ENCODE data around the gene RASAL2.

RASAL2 gene

GRCh38 chr1:178470411-178470960, 376.6 kb downstream of the RASAL2 start:
- no peak for DNase-seq

- DNase-seq, result no peak
These were observed 378.6 kb downstream of the RASAL2 start for GRCh38 chr1:178472531-178472930.

GRCh38 chr1:178477373-178477772, 383.5 kb downstream of the RASAL2 start:
- no peak for DNase-seq

DNA sequence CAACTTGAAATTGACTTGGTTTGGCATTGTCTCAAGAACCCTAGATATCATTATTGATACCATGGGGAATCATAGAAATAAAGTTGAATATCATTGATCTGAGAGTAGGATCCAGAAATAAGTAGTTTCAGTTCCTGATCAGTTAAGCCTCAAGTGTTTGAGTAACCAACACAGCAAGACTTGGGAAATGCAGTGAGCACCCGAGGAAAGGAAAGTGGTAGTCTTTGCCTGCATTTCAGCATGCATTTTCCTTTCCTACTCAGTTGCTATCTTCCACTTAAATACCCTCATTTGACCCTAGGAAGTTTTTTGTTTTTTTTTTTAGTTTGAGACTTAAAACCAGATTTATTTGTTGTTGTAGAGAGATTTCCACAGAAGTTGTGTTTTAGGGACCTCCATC, 383.9 kb downstream of the RASAL2 start:
- no peak for DNase-seq

DNA sequence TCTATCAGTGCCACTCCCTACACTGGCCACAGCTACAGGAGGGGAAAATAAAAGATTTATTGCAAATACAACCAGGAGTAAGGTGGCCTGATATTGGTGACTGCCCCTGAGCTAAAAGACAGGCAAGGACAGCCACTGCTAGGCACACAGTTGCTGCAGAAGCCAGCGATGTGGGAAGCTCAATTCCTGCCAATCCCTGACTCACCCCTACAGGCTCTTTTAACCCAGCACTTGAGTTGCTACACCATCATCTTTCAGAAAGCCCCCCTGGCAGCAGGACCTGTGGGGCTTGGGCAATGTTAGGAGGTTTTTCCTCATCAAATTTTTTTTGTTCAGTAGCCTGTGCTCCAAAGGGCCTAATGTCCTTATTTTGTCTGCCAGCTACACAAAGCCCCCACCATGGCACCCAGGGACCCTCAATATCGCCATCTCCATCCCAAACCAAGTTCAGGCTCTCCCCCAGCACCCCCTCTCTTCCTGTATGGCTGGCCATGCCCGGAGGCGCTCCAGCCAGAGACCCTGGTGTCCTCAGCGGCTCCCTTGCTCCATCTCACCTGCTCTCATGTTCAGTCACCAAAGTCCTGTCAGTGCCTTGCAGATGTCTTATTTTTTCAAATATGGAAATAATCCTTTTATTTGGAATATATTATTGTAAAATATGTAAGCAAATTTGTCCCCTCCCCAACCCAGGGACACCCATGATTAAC, 389.5 kb downstream of the RASAL2 start:
- no peak for DNase-seq

DNA sequence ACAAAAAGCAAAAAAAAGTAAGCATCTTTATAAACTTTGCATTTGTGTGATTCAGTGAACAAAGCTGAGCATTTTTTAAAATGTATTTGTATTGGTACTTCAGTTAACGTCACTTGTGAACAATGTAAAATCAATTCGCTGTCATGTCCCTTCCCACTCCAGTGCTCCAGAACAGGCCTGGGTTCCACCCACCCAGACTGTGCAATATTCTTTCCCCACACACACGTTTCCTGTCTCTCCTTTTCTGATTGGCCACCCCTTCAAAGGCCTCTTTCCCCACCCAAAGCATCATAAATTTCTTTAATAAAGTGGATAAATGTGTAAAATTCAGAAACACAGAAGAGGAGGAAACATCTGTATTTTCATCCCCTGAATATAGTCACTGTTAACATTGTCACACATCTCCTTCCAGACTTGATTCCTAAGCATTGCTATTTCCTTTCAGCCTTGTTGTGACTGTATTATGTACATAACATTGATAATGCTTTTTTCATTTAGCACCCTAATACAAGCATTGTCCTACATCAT, 390.9 kb downstream of the RASAL2 start:
- no peak for DNase-seq

- no peak for DNase-seq
These were observed 391.7 kb downstream of the RASAL2 start for GRCh38 chr1:178485541-178485981.

DNA sequence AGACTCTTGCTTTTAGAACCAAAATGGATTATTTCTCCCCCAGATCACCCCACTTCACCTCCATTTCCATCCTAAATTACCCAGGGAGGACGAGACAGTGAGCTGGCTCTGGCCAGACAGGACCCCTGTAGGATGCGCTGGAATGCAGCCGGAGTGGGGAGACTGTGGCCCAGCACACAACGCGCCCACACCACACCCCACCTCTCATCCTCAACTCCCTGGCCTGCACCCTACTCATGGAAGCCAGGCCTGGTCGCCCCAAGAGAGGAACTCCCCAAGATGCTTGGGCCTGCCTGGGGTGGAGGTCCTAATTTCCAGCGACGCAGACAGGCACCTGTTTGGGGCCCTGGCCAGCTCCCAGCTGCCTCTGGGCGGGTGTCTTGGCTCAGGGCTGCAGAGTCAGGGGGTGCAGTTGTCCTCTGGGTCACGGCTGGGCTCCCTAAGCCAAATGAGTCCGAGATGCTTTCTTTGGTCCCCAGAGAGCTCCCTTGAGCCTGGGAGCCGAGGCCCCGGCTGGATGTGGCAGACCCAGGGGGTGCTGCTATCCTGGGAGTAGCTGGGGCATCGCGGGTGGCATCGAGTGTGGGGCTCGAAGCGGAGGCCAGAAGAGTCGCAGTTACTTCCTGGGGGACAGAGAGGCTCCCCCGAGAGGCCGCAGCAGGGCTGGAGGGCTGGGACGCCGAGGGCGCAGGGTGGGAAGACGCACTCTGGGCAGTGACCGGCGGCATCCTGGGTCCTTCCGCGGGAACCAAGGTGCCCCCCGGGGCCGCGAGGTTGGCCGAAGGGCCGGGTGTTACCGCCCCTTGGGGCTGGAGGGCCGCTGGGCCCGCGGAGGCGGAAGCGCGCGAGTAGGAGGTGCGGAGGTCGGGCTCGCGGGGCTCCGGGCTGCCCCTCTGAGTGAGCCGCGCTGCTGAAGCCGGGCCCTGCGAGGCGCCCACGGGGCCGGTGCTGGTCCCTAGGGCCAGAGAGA, 392.5 kb downstream of the RASAL2 start:
- no peak for DNase-seq

- DNase-seq, result no peak
These were observed 393.2 kb downstream of the RASAL2 start for GRCh38 chr1:178487070-178487615.

DNA sequence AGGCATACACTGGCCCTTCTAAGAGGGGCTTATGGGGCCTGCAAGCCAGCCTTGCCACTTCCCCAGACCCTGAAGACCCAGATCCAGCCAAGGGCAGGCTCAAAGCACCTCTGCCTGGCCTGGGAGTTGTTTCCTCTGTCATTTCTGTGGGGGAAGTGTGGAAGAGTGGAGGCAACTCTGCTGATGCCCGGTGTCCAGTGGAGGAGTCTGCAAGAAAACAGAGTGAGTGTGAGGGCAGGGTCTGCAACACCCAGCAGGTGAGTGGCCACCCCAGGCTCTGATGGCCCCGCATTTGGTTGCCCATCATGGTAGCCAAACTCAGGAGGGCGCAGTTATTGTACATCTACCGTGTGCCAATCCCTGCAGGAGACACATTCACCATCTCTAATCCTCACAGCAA, 394.5 kb downstream of the RASAL2 start:
- no peak for DNase-seq

DNA sequence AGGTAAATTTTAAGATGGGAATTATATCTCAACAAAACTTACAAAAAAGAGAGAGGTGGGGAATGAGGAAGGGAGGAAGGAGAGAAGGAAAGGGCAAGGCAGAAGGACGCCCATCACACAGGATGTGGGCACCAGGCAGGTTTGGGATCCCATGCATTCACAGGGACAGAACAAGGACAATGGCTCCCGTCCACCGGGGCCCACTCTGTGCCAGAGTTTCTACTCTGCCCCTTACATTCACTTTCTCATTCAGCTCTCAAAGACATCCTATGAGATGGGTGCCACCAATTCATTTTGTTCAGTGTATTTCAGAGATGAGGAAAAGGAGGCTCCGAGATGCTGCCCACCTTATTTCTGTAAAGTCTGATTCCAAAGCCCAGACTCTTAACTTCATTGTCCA, 395.5 kb downstream of the RASAL2 start:
- DNase-seq, result no peak

GRCh38 chr1:178490136-178490535, 396.2 kb downstream of the RASAL2 start:
- DNase-seq, result no peak

GRCh38 chr1:178490967-178491366, 397.1 kb downstream of the RASAL2 start:
- no peak for DNase-seq

DNA sequence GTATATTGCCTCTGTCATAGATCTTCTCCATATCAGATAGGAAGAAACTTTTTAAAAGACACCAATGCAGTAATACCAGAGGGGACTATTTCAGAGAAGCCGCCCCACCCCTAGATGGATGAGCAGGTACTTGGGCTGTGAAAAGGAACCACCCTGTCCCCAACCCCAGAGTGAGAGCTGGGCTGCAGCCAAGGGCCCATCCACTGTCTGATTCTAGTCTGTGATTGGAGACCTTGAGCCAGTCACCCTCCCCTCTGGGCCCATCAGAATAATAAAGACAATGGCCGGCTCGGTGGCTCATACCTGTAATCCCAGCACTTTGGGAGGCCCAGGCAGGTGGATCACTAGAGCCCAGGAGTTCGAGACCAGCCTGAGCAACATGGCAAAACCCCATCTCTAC, 397.8 kb downstream of the RASAL2 start:
- no peak for DNase-seq

DNA sequence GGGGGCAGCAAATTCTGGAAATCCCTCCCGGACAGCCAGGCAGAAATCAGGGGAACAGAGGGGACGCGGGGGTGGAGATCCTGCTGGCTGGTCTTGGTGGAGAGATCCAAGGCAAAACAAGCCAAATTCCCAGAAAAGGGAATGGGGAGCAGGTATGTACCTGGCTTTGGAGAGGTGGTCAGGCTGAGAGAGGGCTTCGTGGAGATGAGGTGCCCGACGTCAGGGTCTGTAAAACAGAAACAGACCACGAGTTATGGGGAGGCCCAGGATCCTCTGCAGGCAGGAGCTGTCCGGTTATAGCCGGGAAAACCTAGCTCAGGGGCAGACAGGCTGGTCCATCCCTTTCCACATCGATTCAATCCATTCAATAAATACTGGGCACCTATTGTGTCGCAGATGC, 398.4 kb downstream of the RASAL2 start:
- no peak for DNase-seq

DNA sequence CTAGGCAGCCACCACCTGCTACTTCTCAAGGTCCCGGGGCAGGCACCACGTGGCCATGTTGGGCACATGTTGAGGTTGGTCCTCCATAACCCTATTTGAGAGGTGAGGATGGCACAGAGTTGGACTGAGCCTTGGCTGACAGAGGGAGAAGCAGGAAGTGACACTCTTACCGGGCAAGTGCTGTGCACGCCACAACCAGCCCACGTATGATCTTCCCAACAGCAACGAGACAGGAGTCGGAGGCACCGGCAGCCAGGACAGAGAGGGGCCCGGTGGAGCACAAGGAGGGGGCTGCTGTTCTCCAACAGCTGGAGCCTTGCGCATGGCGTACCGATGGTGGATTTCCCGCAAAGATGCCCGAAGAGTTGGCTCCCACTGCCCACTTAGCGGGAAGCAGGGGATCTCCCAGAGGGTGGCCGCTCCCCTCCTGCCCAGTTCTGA, 399.4 kb downstream of the RASAL2 start:
- DNase-seq, result no peak

DNA sequence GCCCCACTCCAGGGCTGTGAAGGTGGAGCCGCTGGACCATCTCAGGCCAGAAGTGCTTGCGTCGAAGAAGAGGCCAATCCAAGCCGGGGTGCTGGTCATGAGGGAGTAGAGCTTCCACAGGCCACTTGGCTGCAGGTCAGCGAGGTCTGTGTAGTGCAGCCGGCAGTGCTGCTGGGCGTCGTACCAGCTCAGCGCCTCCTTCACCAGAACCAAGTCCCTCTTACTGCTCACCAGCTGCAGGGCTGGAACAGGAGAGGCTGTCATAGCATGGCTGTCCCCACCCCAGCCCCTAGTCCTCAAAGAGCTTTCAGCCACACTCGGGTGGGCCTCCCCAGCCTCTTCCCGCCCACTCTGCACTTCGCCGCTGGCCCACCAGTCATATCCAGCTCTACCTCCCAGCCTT, 400.7 kb downstream of the RASAL2 start:
- no peak for DNase-seq

- no peak for DNase-seq
These were observed 401.3 kb downstream of the RASAL2 start for GRCh38 chr1:178495158-178495557.

- DNase-seq, result no peak
These were observed 402.0 kb downstream of the RASAL2 start for GRCh38 chr1:178495741-178496409.

GRCh38 chr1:178496410-178497135, 402.7 kb downstream of the RASAL2 start, which contains the start of gene CLEC20A:
Gene CLEC20A (minus strand): TSS chr1:178496964. CDS start chr1:178496939, 25 bp downstream.
- no peak for DNase-seq

DNA sequence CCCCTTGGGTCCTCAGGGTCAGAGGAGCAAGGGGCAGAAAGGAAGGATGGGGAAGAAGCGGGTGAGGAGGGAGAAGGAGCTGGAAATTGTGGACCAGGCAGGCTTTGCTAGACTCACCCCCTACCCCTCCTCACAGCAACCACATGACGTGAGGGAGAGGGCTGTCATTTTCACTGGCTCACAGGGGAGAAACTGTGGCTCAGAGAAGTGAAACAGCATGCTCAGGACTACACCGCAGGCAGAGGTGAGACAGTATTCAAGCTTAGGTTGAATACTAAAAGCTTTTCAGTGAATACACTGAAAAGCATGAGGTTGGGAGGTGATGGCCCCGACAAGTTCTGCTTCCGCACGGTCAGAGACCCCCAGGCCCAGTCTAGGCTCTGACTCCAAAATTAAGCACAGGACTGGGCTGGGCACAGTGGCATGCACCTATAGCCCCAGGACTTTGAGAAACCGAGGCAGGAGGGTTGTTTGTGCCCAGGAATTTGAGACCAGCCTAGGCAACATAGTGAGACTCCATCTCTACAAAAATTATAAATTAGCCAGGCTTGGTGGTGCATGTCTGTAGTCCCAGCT, 404.1 kb downstream of the RASAL2 start:
- DNase-seq, result no peak
